ENCODE data around the gene ELANE. TPM values are rescaled to one million over a fixed set of nuclear protein-coding genes. Genes with fewer than 3 reads are reported as not detected.
A peak's percentile ranks its signal among the peaks of the same experiment; 100 is the strongest.

The ELANE gene
- total RNA-seq, 1 donor from 2014 or later, result not detected

GRCh38 chr19:872266-872951, 20.3 kb downstream of the ELANE start:
- no peak for TF ChIP-seq CTCF (IDR thresholded peaks at IDR 0.05; ENCODE audit: unreplicated experiment)
- H3K36me3 Mint-ChIP-seq (ENCODE audit: low read depth, unreplicated experiment), result peaks cover 13% of the 10 kb centered on the region
- H3K27me3 Mint-ChIP-seq (ENCODE audit: unreplicated experiment), result peaks cover 15% of the 10 kb centered on the region
- no peak overlapping the region for H3K4me3 Mint-ChIP-seq (ENCODE audit: unreplicated experiment)
- no peaks in the 10 kb centered on the region for H3K9me3 Mint-ChIP-seq (ENCODE audit: unreplicated experiment)
- no peaks in the 10 kb centered on the region for H3K4me1 Mint-ChIP-seq (ENCODE audit: unreplicated experiment)
- no peak overlapping the region for H3K27ac Mint-ChIP-seq (ENCODE audit: unreplicated experiment)
- DNase-seq (ENCODE audit: low spot score), result no peak

- Mint-ChIP-seq H3K9me3 (ENCODE audit: unreplicated experiment) (no peaks in the 10 kb centered on the region), H3K4me1 (ENCODE audit: unreplicated experiment) (no peaks in the 10 kb centered on the region), H3K27ac (ENCODE audit: unreplicated experiment) (no peak overlapping the region), H3K36me3 (ENCODE audit: low read depth, unreplicated experiment) (peaks cover 11% of the 10 kb centered on the region), H3K4me3 (ENCODE audit: unreplicated experiment) (no peak overlapping the region), H3K27me3 (ENCODE audit: unreplicated experiment) (peaks cover 14% of the 10 kb centered on the region)
- DNase-seq (ENCODE audit: low spot score), result no peak
- TF ChIP-seq CTCF (IDR thresholded peaks at IDR 0.05; ENCODE audit: unreplicated experiment), result no peak
Measured at GRCh38 chr19:873084-873483, 21.0 kb downstream of the ELANE start.

- Mint-ChIP-seq H3K27me3 (ENCODE audit: unreplicated experiment) (peaks cover 14% of the 10 kb centered on the region), H3K4me1 (ENCODE audit: unreplicated experiment) (no peaks in the 10 kb centered on the region), H3K4me3 (ENCODE audit: unreplicated experiment) (no peak overlapping the region), H3K36me3 (ENCODE audit: low read depth, unreplicated experiment) (peaks cover 11% of the 10 kb centered on the region), H3K27ac (ENCODE audit: unreplicated experiment) (no peak overlapping the region), H3K9me3 (ENCODE audit: unreplicated experiment) (no peaks in the 10 kb centered on the region)
- TF ChIP-seq CTCF (IDR thresholded peaks at IDR 0.05; ENCODE audit: unreplicated experiment), result no peak
- no peak for DNase-seq (ENCODE audit: low spot score)
Measured at GRCh38 chr19:873561-874041, 21.5 kb downstream of the ELANE start.

GRCh38 chr19:875265-875879, 23.3 kb downstream of the ELANE start:
- TF ChIP-seq CTCF (IDR thresholded peaks at IDR 0.05; ENCODE audit: unreplicated experiment), result no peak

GRCh38 chr19:876089-876488, 24.0 kb downstream of the ELANE start:
- Mint-ChIP-seq H3K27ac (ENCODE audit: unreplicated experiment) (no peak overlapping the region), H3K4me1 (ENCODE audit: unreplicated experiment) (no peaks in the 10 kb centered on the region), H3K4me3 (ENCODE audit: unreplicated experiment) (no peak overlapping the region), H3K36me3 (ENCODE audit: low read depth, unreplicated experiment) (peaks cover 18% of the 10 kb centered on the region), H3K9me3 (ENCODE audit: unreplicated experiment) (no peaks in the 10 kb centered on the region), H3K27me3 (ENCODE audit: unreplicated experiment) (peaks cover 19% of the 10 kb centered on the region)
- no peak for DNase-seq (ENCODE audit: low spot score)
- no peak for TF ChIP-seq CTCF (IDR thresholded peaks at IDR 0.05; ENCODE audit: unreplicated experiment)

More at GRCh38 chr19:875265-875879, 23.3 kb downstream of the ELANE start:
- Mint-ChIP-seq H3K9me3 (ENCODE audit: unreplicated experiment) (no peaks in the 10 kb centered on the region), H3K4me3 (ENCODE audit: unreplicated experiment) (peak overlapping the region; percentile 31), H3K27ac (ENCODE audit: unreplicated experiment) (no peak overlapping the region), H3K27me3 (ENCODE audit: unreplicated experiment) (peaks cover 17% of the 10 kb centered on the region), H3K4me1 (ENCODE audit: unreplicated experiment) (no peaks in the 10 kb centered on the region), H3K36me3 (ENCODE audit: low read depth, unreplicated experiment) (peaks cover 15% of the 10 kb centered on the region)
- no peak for DNase-seq (ENCODE audit: low spot score)
